ENCODE measurements around the gene SSH2. TPM values are rescaled to one million over a fixed set of nuclear protein-coding genes. Genes with fewer than 3 reads are reported as not detected.
"Not testable (repeated sequence)": the region's sequence is repeated elsewhere in the genome, so short reads cannot be mapped to it uniquely, and the experiment has no call there.

The SSH2 gene
- total and polyA plus RNA-seq, 3 donors from 2014 or later = 31.0 to 62.3 (median 37.4) TPM

DNA sequence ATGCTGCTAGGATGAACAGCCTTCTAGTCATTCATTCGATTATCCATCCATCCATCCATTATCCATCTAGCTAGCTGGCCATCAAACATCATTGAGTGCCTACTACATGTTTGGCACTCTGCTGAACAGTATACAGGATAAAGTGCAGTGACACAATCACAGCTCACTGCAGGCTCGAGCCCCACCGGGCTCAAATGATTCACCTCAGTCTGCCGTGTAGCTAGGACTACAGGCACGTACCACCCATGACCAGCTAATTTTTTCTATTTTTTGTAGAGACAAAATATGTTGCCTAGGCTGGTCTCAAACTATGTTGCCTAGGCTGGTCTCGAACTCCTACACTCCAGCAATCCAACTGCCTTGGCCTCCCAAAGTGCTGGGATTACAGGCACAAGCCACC, 50.0 kb downstream of the SSH2 start:
- no peaks in the 10 kb centered on the region for H3K36me3 ChIP-seq (ENCODE audit: low read depth, missing control alignments)
- intact Hi-C loops (cut with DNase I; ENCODE audit: low total_unique reads) = no loop called here
- H3K27me3 ChIP-seq = no peaks in the 10 kb centered on the region
- H3K27ac ChIP-seq = no peak overlapping the region
- WGBS, 2 donors = 95 to 99% methylated on average over 6 of the region's 6 CpGs
- H3K4me3 ChIP-seq = no peak overlapping the region
- H3K4me1 ChIP-seq = no peaks in the 10 kb centered on the region
- TF ChIP-seq CTCF (IDR thresholded peaks at IDR 0.05) (no peak), POLR2A (IDR thresholded peaks at IDR 0.05) (no peak)
- DNase-seq = no peak
- no peaks in the 10 kb centered on the region for H3K9me3 ChIP-seq

DNA sequence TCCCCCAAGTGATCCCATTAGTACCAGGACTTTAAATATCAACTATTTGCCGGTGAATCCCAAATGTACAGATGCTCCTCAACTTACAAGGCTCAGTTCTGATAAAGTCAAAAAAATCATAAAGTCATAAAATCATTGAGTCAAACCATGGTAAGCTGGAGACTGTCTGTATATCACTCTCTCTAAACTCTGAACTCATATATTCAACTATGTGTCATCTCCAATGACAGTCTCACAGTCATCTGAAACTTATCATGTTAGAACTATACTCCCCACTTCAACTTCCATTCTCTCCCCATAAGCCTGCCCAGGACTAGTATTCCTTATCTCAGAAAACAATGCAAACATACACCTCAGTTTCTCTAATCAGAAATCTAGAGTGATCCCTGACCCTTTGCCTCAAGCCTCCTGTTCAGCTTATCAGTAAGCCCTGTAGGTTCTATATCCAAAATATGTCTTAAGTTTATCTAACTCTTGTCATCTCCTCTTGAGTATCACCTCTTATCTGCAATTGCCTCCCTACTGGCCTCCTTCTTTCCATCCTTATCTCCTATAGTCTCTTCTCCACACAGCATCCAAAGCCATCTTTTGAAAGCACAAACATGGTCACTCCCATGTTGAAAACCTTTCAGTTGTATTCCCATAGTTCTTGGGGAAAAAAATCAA, 55.0 kb downstream of the SSH2 start:
- Histone ChIP-seq H3K27ac (no peak overlapping the region), H3K4me3 (no peak overlapping the region), H3K27me3 (no peaks in the 10 kb centered on the region), H3K36me3 (ENCODE audit: low read depth, missing control alignments) (no peaks in the 10 kb centered on the region), H3K4me1 (no peaks in the 10 kb centered on the region), H3K9me3 (no peaks in the 10 kb centered on the region)
- intact Hi-C loops (cut with DNase I; ENCODE audit: low total_unique reads) = no loop called here
- WGBS, 2 donors = 95 to 100% methylated on average over 1 of the region's 1 CpG
- TF ChIP-seq POLR2A (IDR thresholded peaks at IDR 0.05) (no peak), CTCF (IDR thresholded peaks at IDR 0.05) (no peak)
- no peak for DNase-seq

- intact Hi-C loops (cut with DNase I; ENCODE audit: low total_unique reads) = not testable (repeated sequence)
These were observed 55.7 kb downstream of the SSH2 start for GRCh38 chr17:29874358-29874757.

DNA sequence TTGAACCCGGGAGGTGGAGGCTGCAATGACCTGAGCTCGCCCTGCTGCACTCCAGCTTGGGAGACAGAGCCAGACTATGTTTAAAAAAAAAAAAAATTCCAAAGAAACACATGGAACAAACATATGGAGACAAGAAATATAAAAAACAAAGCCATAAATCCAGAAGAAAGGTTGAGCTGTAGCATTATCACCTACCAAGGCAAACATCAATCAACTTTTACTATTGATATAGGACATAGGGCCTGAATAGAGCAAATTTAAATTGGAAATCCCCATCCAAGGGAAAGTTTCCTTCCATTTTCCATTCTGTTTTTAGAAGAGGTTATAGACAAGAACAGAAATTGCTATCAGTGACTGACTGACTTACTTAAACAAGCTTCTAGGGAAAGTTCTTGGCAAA, 56.6 kb downstream of the SSH2 start:
- DNase-seq = no peak
- Histone ChIP-seq H3K4me3 (no peak overlapping the region), H3K36me3 (ENCODE audit: low read depth, missing control alignments) (no peaks in the 10 kb centered on the region), H3K27ac (no peak overlapping the region), H3K4me1 (no peaks in the 10 kb centered on the region), H3K27me3 (no peaks in the 10 kb centered on the region), H3K9me3 (no peaks in the 10 kb centered on the region)
- TF ChIP-seq CTCF (IDR thresholded peaks at IDR 0.05) (no peak), POLR2A (IDR thresholded peaks at IDR 0.05) (no peak)
- intact Hi-C loops (cut with DNase I; ENCODE audit: low total_unique reads) = no loop called here
- 94 to 100% methylated on average over 2 of the region's 2 CpGs for WGBS, 2 donors

More at GRCh38 chr17:29874358-29874757, 55.7 kb downstream of the SSH2 start:
- H3K9me3 ChIP-seq; H3K4me1 ChIP-seq; DNase-seq; H3K4me3 ChIP-seq; H3K27ac ChIP-seq; H3K36me3 ChIP-seq (ENCODE audit: low read depth, missing control alignments); H3K27me3 ChIP-seq: not testable (repeated sequence)
- 92 to 96% methylated on average over 1 of the region's 1 CpG for WGBS, 2 donors

DNA sequence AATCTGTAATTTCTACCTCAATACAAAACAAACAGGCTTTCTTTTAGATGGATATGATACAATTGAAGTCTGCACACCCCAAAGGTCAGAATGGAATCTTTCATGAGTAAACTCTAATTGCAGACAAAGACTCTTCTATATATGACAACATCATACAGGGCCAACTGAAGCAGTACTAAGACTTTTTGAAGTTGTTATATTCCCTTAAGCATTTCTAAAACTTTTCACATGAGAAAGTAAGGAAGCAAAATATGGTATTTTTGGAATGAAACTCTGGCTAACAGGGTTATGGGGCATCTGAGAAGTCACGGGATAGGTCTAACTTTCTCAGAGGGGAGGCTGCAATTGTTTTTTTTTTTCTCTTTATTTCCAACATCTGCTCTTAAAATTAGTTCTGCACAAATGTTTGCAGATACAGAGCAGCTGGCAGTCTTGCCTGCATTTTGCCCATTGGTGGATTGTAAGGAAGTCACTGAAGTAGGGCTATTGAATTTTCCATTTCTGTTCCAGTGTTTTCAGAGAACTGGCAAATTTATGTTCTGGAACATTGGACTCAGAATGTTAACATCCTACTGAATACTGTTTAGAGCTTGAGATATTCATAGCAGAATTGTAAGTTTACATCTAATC, 59.1 kb downstream of the SSH2 start:
- TF ChIP-seq CTCF (IDR thresholded peaks at IDR 0.05) = no peak
- TF ChIP-seq POLR2A (IDR thresholded peaks at IDR 0.05) = no peak
- Histone ChIP-seq H3K4me3 (no peak overlapping the region), H3K9me3 (no peaks in the 10 kb centered on the region), H3K36me3 (ENCODE audit: low read depth, missing control alignments) (no peaks in the 10 kb centered on the region), H3K27me3 (no peaks in the 10 kb centered on the region), H3K27ac (no peak overlapping the region), H3K4me1 (no peaks in the 10 kb centered on the region)
- WGBS, 2 donors = 54 to 57% methylated on average over 1 of the region's 1 CpG
- no peak for DNase-seq
- intact Hi-C loops (cut with DNase I; ENCODE audit: low total_unique reads) = no loop called here
